GM23338 (cell line): ENCODE measurements around the gene APBB1.

Experiments used
- CTCF ChIP-seq, 2 experiments: fragments of 200-600 bp in 1 of 2; sonication (generic) in 1 of 2; conservative IDR thresholded peaks; 2 replicates each; pipeline versions ENCODE4 v1.5.1 to v1.6.1; 2016 to 2017; ENCODE audit warnings: antibody characterized with exemption in 2 of 2, low read depth in 2 of 2, mild to moderate bottlenecking in 2 of 2, moderate library complexity in 1 of 2
- EZH2 ChIP-seq: fragments of 200-600 bp; sonication (generic); IDR thresholded peaks from one replicate; pipeline ENCODE4 v1.8.0; 2017; ENCODE audit warnings: antibody characterized with exemption, mild to moderate bottlenecking, low read depth; ENCODE audit not compliant: unreplicated experiment
- POLR2AphosphoS5 ChIP-seq: IDR thresholded peaks from 2 replicates; pipeline ENCODE4 v1.6.1; 2016; ENCODE audit warnings: antibody characterized with exemption, low read depth
- REST ChIP-seq: IDR thresholded peaks from one replicate; pipeline ENCODE4 v1.6.1; 2018; ENCODE audit warnings: antibody characterized with exemption; ENCODE audit not compliant: unreplicated experiment

GRCh38 chr11:6420677-6421076 lies 1.8 kb upstream of the APBB1 start:
- TF ChIP-seq EZH2 (no peak), CTCF (conservative IDR thresholded peaks at IDR 0.05; ENCODE audit: low read depth in 2 of 2) (no peak), POLR2AphosphoS5 (no peak), REST (peak; percentile 43)
